Measurements from ENCODE around the gene RNF213.

The RNF213 gene

GRCh38 chr17:80389011-80389995 lies 128.7 kb downstream of the RNF213 start:
- no peak for DNase-seq (ENCODE audit: low read depth)
- no peak for TF ChIP-seq CTCF (IDR thresholded peaks at IDR 0.05; ENCODE audit: low read length, missing control alignments)
- H3K4me3 ChIP-seq (replicated peaks; ENCODE audit: low read depth, low read length) = no peak overlapping the region

- DNase-seq (ENCODE audit: low read depth) = no peak
- H3K4me3 ChIP-seq (replicated peaks; ENCODE audit: low read depth, low read length) = no peak overlapping the region
Measured at GRCh38 chr17:80393241-80393890, 132.7 kb downstream of the RNF213 start.

GRCh38 chr17:80393961-80394360 lies 133.3 kb downstream of the RNF213 start:
- no peak for TF ChIP-seq CTCF (IDR thresholded peaks at IDR 0.05; ENCODE audit: low read length, missing control alignments)
- H3K4me3 ChIP-seq (replicated peaks; ENCODE audit: low read depth, low read length) = no peak overlapping the region
- DNase-seq (ENCODE audit: low read depth) = no peak

More at GRCh38 chr17:80393241-80393890, 132.7 kb downstream of the RNF213 start:
- TF ChIP-seq CTCF (IDR thresholded peaks at IDR 0.05; ENCODE audit: low read length, missing control alignments) = no peak

GRCh38 chr17:80394629-80395216 lies 134.1 kb downstream of the RNF213 start:
- no peak overlapping the region for H3K4me3 ChIP-seq (replicated peaks; ENCODE audit: low read depth, low read length)
- TF ChIP-seq CTCF (IDR thresholded peaks at IDR 0.05; ENCODE audit: low read length, missing control alignments) = no peak
- no peak for DNase-seq (ENCODE audit: low read depth)

GRCh38 chr17:80395402-80396151 lies 134.9 kb downstream of the RNF213 start:
- peak; percentile 8 for DNase-seq (ENCODE audit: low read depth)
- no peak for TF ChIP-seq CTCF (IDR thresholded peaks at IDR 0.05; ENCODE audit: low read length, missing control alignments)
- no peak overlapping the region for H3K4me3 ChIP-seq (replicated peaks; ENCODE audit: low read depth, low read length)
